ENCODE data around the gene GON7. TPM values are rescaled to one million over a fixed set of nuclear protein-coding genes. Genes with fewer than 3 reads are reported as not detected.

The GON7 gene, protein sequence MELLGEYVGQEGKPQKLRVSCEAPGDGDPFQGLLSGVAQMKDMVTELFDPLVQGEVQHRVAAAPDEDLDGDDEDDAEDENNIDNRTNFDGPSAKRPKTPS
- 10.9 and 15.8 TPM in 2 replicates for total RNA-seq

DNA sequence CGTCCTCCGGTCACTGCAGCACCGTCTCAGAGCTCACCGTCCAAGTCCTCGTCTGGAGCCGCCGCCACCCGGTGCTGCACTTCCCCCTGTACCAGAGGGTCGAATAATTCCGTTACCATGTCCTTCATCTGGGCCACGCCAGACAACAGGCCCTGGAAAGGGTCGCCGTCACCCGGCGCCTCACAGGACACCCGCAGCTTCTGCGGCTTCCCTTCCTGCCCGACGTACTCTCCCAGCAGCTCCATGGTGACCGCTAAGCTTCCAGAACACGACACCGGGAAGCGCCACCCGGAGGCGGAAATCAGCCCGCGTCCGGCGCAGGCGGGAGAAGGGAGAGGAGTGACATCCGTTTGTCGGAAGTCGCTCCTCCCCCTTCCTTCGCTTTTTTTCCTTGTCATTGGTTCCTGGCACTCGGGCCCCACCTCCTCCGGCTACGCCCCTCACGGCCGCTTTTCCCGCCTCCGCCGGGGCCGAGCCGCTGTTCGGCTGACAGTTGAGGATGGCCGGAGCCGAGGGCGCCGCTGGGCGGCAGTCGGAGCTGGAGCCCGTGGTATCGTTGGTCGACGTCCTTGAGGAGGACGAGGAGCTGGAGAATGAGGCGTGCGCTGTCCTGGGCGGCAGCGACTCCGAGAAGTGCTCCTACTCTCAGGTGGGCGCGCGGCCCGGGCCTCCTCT lies at the start of gene GON7, which contains the start of gene UBR7:
GON7 (minus strand) TSS at position 273 of the 675 bp plus-strand sequence; CDS start at position 245, 28 bp downstream.
UBR7 (plus strand) TSS at position 464 of the 675 bp plus-strand sequence; CDS start at position 500, 36 bp downstream.

DNA sequence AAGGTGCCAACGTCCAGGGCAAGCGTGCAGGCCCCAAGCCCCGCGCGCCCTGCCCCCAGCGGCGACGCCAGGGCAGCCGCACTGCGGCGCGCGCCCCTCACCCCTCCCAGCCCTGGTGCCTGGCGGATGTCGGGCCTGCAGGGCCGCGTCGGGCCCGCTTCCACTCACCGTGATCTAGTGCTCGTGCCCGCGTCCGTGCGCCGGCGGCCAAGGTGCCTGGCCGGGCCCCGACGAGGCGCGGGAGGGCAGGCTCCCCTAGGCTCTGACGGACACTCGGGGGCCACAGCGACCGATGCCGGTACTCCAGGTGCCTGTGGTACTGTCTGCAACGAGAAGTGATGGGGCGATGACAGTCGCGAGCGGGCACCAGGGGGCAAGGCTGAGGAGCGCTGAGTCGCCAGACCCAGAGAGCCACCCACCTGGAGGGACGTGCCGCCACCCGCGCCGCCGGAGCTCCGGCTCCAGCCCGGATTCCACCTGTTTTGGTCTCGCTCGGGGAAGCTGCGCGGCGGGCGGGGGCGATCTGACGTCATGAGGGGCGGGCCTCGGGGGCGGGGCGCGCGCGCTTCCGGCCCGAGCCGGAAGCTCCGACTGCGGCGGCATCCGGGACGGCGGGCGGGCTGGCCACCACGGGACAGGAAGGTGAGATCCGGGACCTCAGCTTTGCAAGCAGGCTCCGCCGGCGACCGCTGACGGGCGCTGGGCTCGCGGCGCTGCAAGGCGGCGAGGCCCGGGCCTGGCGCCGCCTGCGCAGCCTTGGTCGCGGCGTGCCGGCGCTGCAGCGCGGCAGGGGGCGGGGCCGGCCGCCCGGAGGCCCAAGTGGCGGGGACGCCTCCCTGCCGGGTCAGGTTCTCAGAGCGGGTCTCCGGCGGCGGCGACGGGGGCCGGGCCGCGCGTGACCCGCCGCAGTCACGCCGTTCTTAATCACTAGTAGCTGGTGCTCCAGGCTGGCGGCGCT lies 22.2 kb downstream of the GON7 start, which contains the start of the genes LYSET and MOAP1:
LYSET (plus strand) TSS at position 927 of the 958 bp plus-strand sequence. CDS start 89 bp downstream, outside the sequence.
MOAP1 (minus strand) TSS at position 507 of the 958 bp plus-strand sequence. CDS start 655 bp downstream, outside the sequence.

Other genes starting within 250 kb of the GON7 start
- gene ITPK1, start 91.1 kb downstream of the GON7 start, total RNA-seq = 13.6 and 19.2 TPM in 2 replicates
- gene MOAP1, start 22.2 kb downstream of the GON7 start, total RNA-seq = 6.2 and 8.2 TPM in 2 replicates
- 3.7 and 7.2 TPM in 2 replicates for gene LYSET, start 21.7 kb downstream of the GON7 start, total RNA-seq
- gene UBR7, start 191 bp upstream of the GON7 start, total RNA-seq = 32.6 and 33.1 TPM in 2 replicates
- gene BTBD7, start 126.0 kb upstream of the GON7 start, total RNA-seq = 20.6 and 24.6 TPM in 2 replicates
- not detected in 2 replicates for gene COX8C, start 140.1 kb upstream of the GON7 start, total RNA-seq
- gene UNC79, start 223.9 kb upstream of the GON7 start, total RNA-seq = under 0.01 TPM in 2 replicates

All from subcutaneous preadipocyte (primary cell).